Neural cell (in vitro differentiated cells): ENCODE measurements around the gene C17orf75. TPM values are rescaled to one million over a fixed set of nuclear protein-coding genes. Genes with fewer than 3 reads are reported as not detected.

ENCODE experiments used
- H2AFZ ChIP-seq: fragments of 200-600, 300-800 bp; sonication (generic), shearing (Covaris generic); 2 replicates; pipeline ENCODE4 v1.6.0; 2014; ENCODE audit warnings: low read depth, mild to moderate bottlenecking, antibody characterized with exemption, low read length, moderate library complexity
- H3F3A ChIP-seq: fragments of 200-600 bp; shearing (Covaris generic); 2 replicates; pipeline ENCODE4 v1.6.1; 2016; ENCODE audit warnings: mild to moderate bottlenecking, moderate library complexity, mixed read lengths, antibody characterized with exemption, low read length; ENCODE audit not compliant: insufficient read depth, poor library complexity, severe bottlenecking
- H3K27ac ChIP-seq: fragments of 200-600, 300-800 bp; sonication (generic), shearing (Covaris generic); 2 replicates; pipeline ENCODE4 v1.5.1; 2014; ENCODE audit warnings: mild to moderate bottlenecking, low read length, moderate library complexity
- H3K27me3 ChIP-seq: fragments of 300-800, 200-600 bp; sonication (generic), shearing (Covaris generic); 2 replicates; pipeline ENCODE4 v1.6.0; 2014; ENCODE audit warnings: mild to moderate bottlenecking, low read depth, low read length, moderate library complexity; ENCODE audit not compliant: insufficient read depth
- H3K36me3 ChIP-seq: fragments of 300-800, 200-600 bp; sonication (generic), shearing (Covaris generic); 2 replicates; pipeline ENCODE4 v1.5.1; 2014; ENCODE audit warnings: mild to moderate bottlenecking, antibody characterized with exemption, low read length, moderate library complexity; ENCODE audit not compliant: insufficient read depth
- H3K4me2 ChIP-seq: fragments of 300-800, 200-600 bp; sonication (generic), shearing (Covaris generic); 2 replicates; pipeline ENCODE4 v1.6.0; 2014; ENCODE audit warnings: mild to moderate bottlenecking, low read length
- H3K4me3 ChIP-seq: fragments of 300-800, 200-600 bp; sonication (generic), shearing (Covaris generic); 2 replicates; pipeline ENCODE4 v1.5.1; 2014; ENCODE audit warnings: mild to moderate bottlenecking, low read length, moderate library complexity
- H3K79me2 ChIP-seq: fragments of 200-600 bp; shearing (Covaris generic); replicated peaks from 2 replicates; pipeline ENCODE4 v1.6.0; 2014; ENCODE audit warnings: mild to moderate bottlenecking, low read length, moderate library complexity; ENCODE audit not compliant: insufficient read depth
- H3K9ac ChIP-seq: fragments of 300-800, 200-600 bp; sonication (generic), shearing (Covaris generic); 2 replicates; pipeline ENCODE4 v1.6.1; 2016; ENCODE audit warnings: mild to moderate bottlenecking, low read length, mixed read lengths
- H3K9me2 ChIP-seq: fragments of 200-600 bp; shearing (Covaris generic); 2 replicates; pipeline ENCODE4 v1.6.1; 2016; ENCODE audit warnings: mild to moderate bottlenecking, low read length, mixed read lengths; ENCODE audit not compliant: insufficient read depth
- H3K9me3 ChIP-seq: fragments of 200-600, 300-800 bp; sonication (generic), shearing (Covaris generic); 2 replicates; pipeline ENCODE4 v1.6.1; 2016; ENCODE audit warnings: mild to moderate bottlenecking, mixed run types, low read length, moderate library complexity, mixed read lengths
- H4K20me1 ChIP-seq: fragments of 200-600 bp; shearing (Covaris generic); 2 replicates; pipeline ENCODE4 v1.6.1; 2016; ENCODE audit warnings: mild to moderate bottlenecking, mixed run types; ENCODE audit not compliant: insufficient read depth
- CTCF ChIP-seq: fragments of 450-650 bp; IDR thresholded peaks from 2 replicates; pipeline ENCODE4 v1.5.1; 2014; ENCODE audit warnings: antibody characterized with exemption, mild to moderate bottlenecking, moderate library complexity; ENCODE audit not compliant: poor library complexity, severe bottlenecking
- EP300 ChIP-seq: fragments of 450-650 bp; conservative IDR thresholded peaks from 2 replicates; pipeline ENCODE4 v1.6.1; 2014; ENCODE audit warnings: antibody characterized with exemption, mild to moderate bottlenecking, moderate library complexity; ENCODE audit not compliant: poor library complexity, severe bottlenecking
- EZH2 ChIP-seq: fragments of 200-600, 300-800 bp; shearing (Covaris generic), sonication (generic); IDR thresholded peaks from 2 replicates; pipeline ENCODE4 v1.6.1; 2014; ENCODE audit warnings: antibody characterized with exemption, low read length, borderline replicate concordance, mild to moderate bottlenecking; ENCODE audit not compliant: insufficient read depth, poor library complexity, severe bottlenecking
- MXI1 ChIP-seq: fragments of 450-650 bp; conservative IDR thresholded peaks from 2 replicates; pipeline ENCODE4 v1.6.1; 2014; ENCODE audit warnings: antibody characterized with exemption, mild to moderate bottlenecking; ENCODE audit not compliant: poor library complexity, severe bottlenecking
- RAD21 ChIP-seq: fragments of 450-650 bp; conservative IDR thresholded peaks from 2 replicates; pipeline ENCODE4 v1.6.1; 2014; ENCODE audit warnings: antibody characterized with exemption, mild to moderate bottlenecking, moderate library complexity
- SMC3 ChIP-seq: fragments of 450-650 bp; conservative IDR thresholded peaks from 2 replicates; pipeline ENCODE4 v1.6.1; 2014; ENCODE audit warnings: antibody characterized with exemption, mild to moderate bottlenecking, moderate library complexity; ENCODE audit not compliant: poor library complexity
- TAF1 ChIP-seq: IDR thresholded peaks from 2 replicates; pipeline ENCODE4 v1.6.1; 2012; ENCODE audit warnings: low read depth
- polyA plus RNA-seq: library from polyadenylated mRNA; depleted of rRNA; stranded (reverse); fragments of >200 nt; gene quantifications from 2 replicates; pipeline ENCODE4 v1.2.3, GENCODE V29; 2014
- TF ChIP-seq, protein P1 (sequence below): IDR thresholded peaks from 2 replicates; pipeline ENCODE4 v1.6.1; 2012; ENCODE audit warnings: borderline replicate concordance

Gene C17orf75
- polyA plus RNA-seq, 1 donor from 2014 or later: 77.0 TPM

- Histone ChIP-seq H3K9me2 (no peaks in the 10 kb centered on the region), H2AFZ (no peak overlapping the region), H3F3A (no peaks in the 10 kb centered on the region), H3K27me3 (no peaks in the 10 kb centered on the region), H3K79me2 (no peaks in the 10 kb centered on the region), H3K27ac (no peak overlapping the region), H3K9me3 (no peaks in the 10 kb centered on the region), H3K9ac (no peak overlapping the region), H3K4me3 (no peak overlapping the region), H3K36me3 (no peaks in the 10 kb centered on the region), H4K20me1 (no peaks in the 10 kb centered on the region), H3K4me2 (no peak overlapping the region)
- TF ChIP-seq MXI1 (no peak), RAD21 (no peak), EZH2 (no peak), CTCF (no peak), TAF1 (no peak), EP300 (no peak)
- TF ChIP-seq, protein P1, sequence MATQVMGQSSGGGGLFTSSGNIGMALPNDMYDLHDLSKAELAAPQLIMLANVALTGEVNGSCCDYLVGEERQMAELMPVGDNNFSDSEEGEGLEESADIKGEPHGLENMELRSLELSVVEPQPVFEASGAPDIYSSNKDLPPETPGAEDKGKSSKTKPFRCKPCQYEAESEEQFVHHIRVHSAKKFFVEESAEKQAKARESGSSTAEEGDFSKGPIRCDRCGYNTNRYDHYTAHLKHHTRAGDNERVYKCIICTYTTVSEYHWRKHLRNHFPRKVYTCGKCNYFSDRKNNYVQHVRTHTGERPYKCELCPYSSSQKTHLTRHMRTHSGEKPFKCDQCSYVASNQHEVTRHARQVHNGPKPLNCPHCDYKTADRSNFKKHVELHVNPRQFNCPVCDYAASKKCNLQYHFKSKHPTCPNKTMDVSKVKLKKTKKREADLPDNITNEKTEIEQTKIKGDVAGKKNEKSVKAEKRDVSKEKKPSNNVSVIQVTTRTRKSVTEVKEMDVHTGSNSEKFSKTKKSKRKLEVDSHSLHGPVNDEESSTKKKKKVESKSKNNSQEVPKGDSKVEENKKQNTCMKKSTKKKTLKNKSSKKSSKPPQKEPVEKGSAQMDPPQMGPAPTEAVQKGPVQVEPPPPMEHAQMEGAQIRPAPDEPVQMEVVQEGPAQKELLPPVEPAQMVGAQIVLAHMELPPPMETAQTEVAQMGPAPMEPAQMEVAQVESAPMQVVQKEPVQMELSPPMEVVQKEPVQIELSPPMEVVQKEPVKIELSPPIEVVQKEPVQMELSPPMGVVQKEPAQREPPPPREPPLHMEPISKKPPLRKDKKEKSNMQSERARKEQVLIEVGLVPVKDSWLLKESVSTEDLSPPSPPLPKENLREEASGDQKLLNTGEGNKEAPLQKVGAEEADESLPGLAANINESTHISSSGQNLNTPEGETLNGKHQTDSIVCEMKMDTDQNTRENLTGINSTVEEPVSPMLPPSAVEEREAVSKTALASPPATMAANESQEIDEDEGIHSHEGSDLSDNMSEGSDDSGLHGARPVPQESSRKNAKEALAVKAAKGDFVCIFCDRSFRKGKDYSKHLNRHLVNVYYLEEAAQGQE: no peak
Measured at GRCh38 chr17:32305049-32305448, 36.9 kb downstream of the C17orf75 start.

GRCh38 chr17:32303781-32304288 is 38.1 kb downstream of the C17orf75 start:
- Histone ChIP-seq H3K79me2 (no peaks in the 10 kb centered on the region), H3K4me2 (no peak overlapping the region), H3K9ac (no peak overlapping the region), H3K9me3 (no peaks in the 10 kb centered on the region), H4K20me1 (no peaks in the 10 kb centered on the region), H3K27ac (no peak overlapping the region), H3F3A (no peaks in the 10 kb centered on the region), H2AFZ (no peak overlapping the region), H3K36me3 (no peaks in the 10 kb centered on the region), H3K27me3 (no peaks in the 10 kb centered on the region), H3K4me3 (no peak overlapping the region), H3K9me2 (no peaks in the 10 kb centered on the region)
- no peak for TF ChIP-seq MXI1
- TF ChIP-seq, protein P1: no peak
- no peak for TF ChIP-seq EP300
- TF ChIP-seq SMC3: no peak
